HepG2 (cell line): Measurements from ENCODE around the gene HDLBP. TPM values are rescaled to one million over a fixed set of nuclear protein-coding genes. Genes with fewer than 3 reads are reported as not detected.
A peak's percentile ranks its signal among the peaks of the same experiment; 100 is the strongest.

ENCODE experiments used
- ATAC-seq: fragments of 200-7000 bp; cut with Tn5 transposase; 3 replicates; pipeline ENCODE4 v1.9.1; 2020; ENCODE audit warnings: mild to moderate bottlenecking, moderate library complexity
- BruUV-seq: library from RNA; stranded (reverse); fragments of 400-500 nt; replicated peaks from 2 replicates; lab custom pipeline; 2021; lab: Mats Ljungman, UMichigan
- CTCF ChIA-PET: fragments of 300-600 bp; formaldehyde crosslinking; extraction: SDS; loops from one replicate; lab custom pipeline; 2021; ENCODE audit warnings: low total read pairs, inconsistent platforms, low intra/inter-chr PET ratio; lab: Yijun Ruan, JAX
- POLR2A ChIA-PET: fragments of 350-600 bp; sonication (Branson Sonifier 250); formaldehyde crosslinking; loops from one replicate; lab custom pipeline; 2020; ENCODE audit warnings: antibody characterized with exemption, inconsistent platforms; lab: Yijun Ruan, JAX
- DNase-seq: peaks from one replicate; pipeline ENCODE4 v3.0.0-alpha.2; 2015; ENCODE audit warnings: low spot score
- FAIRE-seq: peaks from 3 replicates; lab custom pipeline; 2011; peaks lifted over from hg19 to GRCh38; lab: Jason Lieb, UNC
- H2AFZ ChIP-seq: one replicate; pipeline ENCODE4 v1.6.1; 2011; ENCODE audit warnings: low read length, inconsistent platforms
- H3K27ac ChIP-seq: fragments of 300-600 bp; 3 replicates; pipeline ENCODE4 v1.8.0; 2011; ENCODE audit warnings: mixed run types, mild to moderate bottlenecking, mixed read lengths, low read length, inconsistent platforms; ENCODE audit not compliant: insufficient read depth; ENCODE audit errors: extremely low read length
- H3K27me3 ChIP-seq, 2 experiments: fragments of 200-600 bp in 1 of 2; 2 replicates in 1 of 2; 3 replicates in 1 of 2; pipeline versions ENCODE4 v1.6.0 to v1.8.0; 2011; ENCODE audit warnings: low read length in 2 of 2, mild to moderate bottlenecking in 2 of 2, moderate library complexity in 2 of 2, inconsistent platforms in 1 of 2; ENCODE audit not compliant: insufficient read depth in 2 of 2, control insufficient read depth in 1 of 2
- H3K36me3 ChIP-seq, 2 experiments: fragments of 200-600 bp in 1 of 2; replicated peaks in 1 of 2; 2 replicates in 1 of 2; 3 replicates in 1 of 2; pipeline versions ENCODE4 v1.5.1 to v1.8.0; 2011; ENCODE audit warnings: low read length in 2 of 2, inconsistent platforms in 1 of 2; ENCODE audit not compliant: insufficient read depth in 2 of 2, control insufficient read depth in 1 of 2
- H3K4me1 ChIP-seq: 2 replicates; pipeline ENCODE4 v1.5.1; 2012; ENCODE audit warnings: low read length, inconsistent platforms; ENCODE audit not compliant: insufficient read depth
- H3K4me2 ChIP-seq: 2 replicates; pipeline ENCODE4 v1.6.0; 2011; ENCODE audit warnings: low read depth, low read length, inconsistent platforms
- H3K4me3 ChIP-seq, 3 experiments: fragments of 200-600 bp in 1 of 3; sonication (generic), shearing (Covaris generic) in 1 of 3; replicated peaks in 1 of 3; 2 replicates each; pipeline ENCODE4 v1.5.1; 2011 to 2016; ENCODE audit warnings: low read length in 3 of 3, inconsistent platforms in 2 of 3, low read depth in 2 of 3, mild to moderate bottlenecking in 2 of 3, control low read depth in 1 of 3, mixed read lengths in 1 of 3; ENCODE audit not compliant: insufficient read depth in 1 of 3
- H3K79me2 ChIP-seq: one replicate; pipeline ENCODE4 v1.6.1; 2011; ENCODE audit warnings: low read length, inconsistent platforms; ENCODE audit not compliant: insufficient read depth
- H3K9ac ChIP-seq: 2 replicates; pipeline ENCODE4 v1.6.0; 2011; ENCODE audit warnings: mild to moderate bottlenecking, low read depth, low read length, inconsistent platforms; ENCODE audit not compliant: insufficient read depth
- H3K9me3 ChIP-seq: 2 replicates; pipeline ENCODE4 v1.5.1; 2012; ENCODE audit warnings: mild to moderate bottlenecking, low read length
- H4K20me1 ChIP-seq: 2 replicates; pipeline ENCODE4 v1.6.0; 2011; ENCODE audit warnings: inconsistent platforms, mild to moderate bottlenecking, low read length, moderate library complexity; ENCODE audit not compliant: insufficient read depth
- ARNTL ChIP-seq: sonication (generic); formaldehyde crosslinking; IDR thresholded peaks from 2 replicates; pipeline ENCODE4 v1.4.0; 2020; ENCODE audit warnings: mild to moderate bottlenecking, missing genetic modification reagents
- CTCF ChIP-seq: sonication (generic); formaldehyde crosslinking; IDR thresholded peaks from 2 replicates; pipeline ENCODE4 v1.5.0; 2020; ENCODE audit warnings: mild to moderate bottlenecking, missing genetic modification reagents, moderate library complexity
- HNRNPUL1 ChIP-seq: fragments of 200-400 bp; formaldehyde crosslinking; IDR thresholded peaks from 2 replicates; pipeline ENCODE4 v1.6.1; 2017; ENCODE audit warnings: low read depth, mild to moderate bottlenecking, low read length, moderate library complexity
- KAT2B ChIP-seq: fragments of 150-350 bp; IDR thresholded peaks from 2 replicates; pipeline ENCODE4 v1.6.1; 2014; ENCODE audit warnings: low read depth, low read length, borderline replicate concordance
- NCOA5 ChIP-seq: sonication (generic); formaldehyde crosslinking; IDR thresholded peaks from 2 replicates; pipeline ENCODE4 v1.4.0; 2020; ENCODE audit warnings: missing genetic modification reagents
- SAP130 ChIP-seq: IDR thresholded peaks from 2 replicates; pipeline ENCODE4 v1.6.1; 2016; ENCODE audit warnings: low read depth
- THAP8 ChIP-seq: sonication (generic); formaldehyde crosslinking; IDR thresholded peaks from 2 replicates; pipeline ENCODE4 v1.5.1; 2020; ENCODE audit warnings: missing genetic modification reagents, mild to moderate bottlenecking, borderline replicate concordance
- TRIM24 ChIP-seq: sonication (generic); formaldehyde crosslinking; IDR thresholded peaks from 2 replicates; pipeline ENCODE4 v1.8.0; 2022; ENCODE audit warnings: mild to moderate bottlenecking, missing genetic modification reagents
- ZBTB7B ChIP-seq: sonication (generic); formaldehyde crosslinking; IDR thresholded peaks from 2 replicates; pipeline ENCODE4 v1.4.0; 2020; ENCODE audit warnings: missing genetic modification reagents
- ZNF451 ChIP-seq: sonication (generic); formaldehyde crosslinking; IDR thresholded peaks from 2 replicates; pipeline ENCODE4 v1.5.0; 2020; ENCODE audit warnings: mild to moderate bottlenecking, missing genetic modification reagents
- ZNF564 ChIP-seq: sonication (generic); formaldehyde crosslinking; IDR thresholded peaks from 2 replicates; pipeline ENCODE4 v1.8.1; 2023; ENCODE audit warnings: mild to moderate bottlenecking, missing genetic modification reagents
- WGBS: methylation state at CpG from one replicate; pipeline ENCODE4 v1.1.6; 2017; ENCODE audit warnings: low lambda C conversion rate; 5-methylcytosine and 5-hydroxymethylcytosine counted together
- in situ Hi-C: cut with HindIII; loops from 2 replicates; pipeline ENCODE4 v1.10.0; 2017; ENCODE audit warnings: low pct_unique_long_range_greater_than_20kb; ENCODE audit not compliant: extremely low pct_ligation_motif_present
- intact Hi-C: fragments of 100-400 bp; cut with micrococcal nuclease; formaldehyde crosslinking; loops from one replicate; pipeline ENCODE4 v1.10.0; 2022; ENCODE audit not compliant: unreplicated experiment
- polyA plus RNA-seq, 8 experiments: library from polyadenylated mRNA; depleted of rRNA in 3 of 8; stranded (reverse) in 7 of 8; unstranded in 1 of 8; fragments of >200 nt; fragmentation: Illumina TruSeq in 4 of 8; extraction: Trizol in 4 of 8; gene quantifications; 2 replicates each; pipeline versions ENCODE4 v1.2.1 to v1.2.3, GENCODE V29; 2011 to 2016; ENCODE audit warnings: low read depth in 4 of 8, missing spikeins in 1 of 8, mixed read lengths in 1 of 8; ENCODE audit not compliant: insufficient read depth in 1 of 8
- total RNA-seq, 5 experiments: library from RNA; depleted of rRNA; stranded (reverse); fragments of >200 nt; fragmentation: Illumina TruSeq; extraction: Trizol; gene quantifications; 2 replicates each; pipeline ENCODE4 v1.2.3, GENCODE V29; 2016; ENCODE audit warnings: low read depth in 1 of 5

The HDLBP gene
- total and polyA plus RNA-seq, 2 of the 13 experiments (the other 11 are each of a cell fraction or from before 2014, with no cell fraction given) = 464 to 707 TPM

GRCh38 chr2:241182126-241182525 lies 133.3 kb downstream of the HDLBP start:
- intact Hi-C loops (no loop called here), in situ Hi-C loops (no loop called here)
- H3K9me3 ChIP-seq = no peaks in the 10 kb centered on the region
- FAIRE-seq (no peak), DNase-seq (no peak), ATAC-seq (no peak)
- WGBS = 98% methylated on average over 3 of the region's 3 CpGs
- ChIA-PET CTCF (no interaction called here), POLR2A (no interaction called here)
- H4K20me1 ChIP-seq = no peaks in the 10 kb centered on the region
- H3K4me1 ChIP-seq = no peaks in the 10 kb centered on the region
- H3K36me3 ChIP-seq = peaks cover 4 to 26% of the 10 kb centered on the region in 2 experiments; a peak in 4 of 5 replicates
- no TSS peak for BruUV-seq
- H2AFZ ChIP-seq = no peak overlapping the region
- TF ChIP-seq TRIM24 (no peak), KAT2B (no peak)
- H3K27me3 ChIP-seq = no peaks in the 10 kb centered on the region; a peak in 1 of 5 replicates
- H3K27ac ChIP-seq = no peak overlapping the region
- no peak overlapping the region for H3K4me3 ChIP-seq
- no peak overlapping the region for H3K4me2 ChIP-seq
- H3K79me2 ChIP-seq = no peaks in the 10 kb centered on the region
- H3K9ac ChIP-seq = no peak overlapping the region

GRCh38 chr2:241180495-241180894 lies 135.0 kb downstream of the HDLBP start:
- TF ChIP-seq ZBTB7B = no peak
- no peak for TF ChIP-seq CTCF
- TF ChIP-seq ARNTL = no peak
- TF ChIP-seq ZNF451 (CRISPR knock-in tag) = no peak
- no peak for TF ChIP-seq SAP130 (CRISPR knock-in tag)
- TF ChIP-seq THAP8 (CRISPR knock-in tag) = no peak
- TF ChIP-seq NCOA5 (CRISPR knock-in tag) = no peak
- TF ChIP-seq HNRNPUL1 = no peak
- no peak for TF ChIP-seq ZNF564 (CRISPR knock-in tag)
- ATAC-seq (peak; percentile 51; the same call in 2 of the 3 replicates), DNase-seq (no peak), FAIRE-seq (no peak)
- POLR2A ChIA-PET = no interaction called here
- in situ Hi-C loops = no loop called here
- 96% methylated on average over 12 of the region's 12 CpGs for WGBS
- no peaks in the 10 kb centered on the region for H3K9me3 ChIP-seq
- no peaks in the 10 kb centered on the region for H3K27me3 ChIP-seq
- H3K27ac ChIP-seq = no peak overlapping the region
- CTCF ChIA-PET = no interaction called here
- H4K20me1 ChIP-seq = no peaks in the 10 kb centered on the region
- H3K4me1 ChIP-seq = no peaks in the 10 kb centered on the region
- H3K36me3 ChIP-seq = peaks cover 5 to 26% of the 10 kb centered on the region in 2 experiments; a peak in 4 of 5 replicates
- H3K4me3 ChIP-seq = no peak overlapping the region
- H3K4me2 ChIP-seq = no peak overlapping the region
- H3K79me2 ChIP-seq = no peaks in the 10 kb centered on the region
- H2AFZ ChIP-seq = no peak overlapping the region
- BruUV-seq = no TSS peak
- intact Hi-C loops = no loop called here
- no peak overlapping the region for H3K9ac ChIP-seq
